GM12878 (cell line): ENCODE results near the gene TMEM223. TPM values are rescaled to one million over a fixed set of nuclear protein-coding genes. Genes with fewer than 3 reads are reported as not detected.
A peak's percentile ranks its signal among the peaks of the same experiment; 100 is the strongest.

Source experiments
- ATF7 ChIP-seq: fragments of 450-650 bp; IDR thresholded peaks from 2 replicates; pipeline ENCODE4 v1.6.1; 2016; ENCODE audit warnings: low read depth, mild to moderate bottlenecking
- BHLHE40 ChIP-seq, 2 experiments: fragments of 450-650 bp in 1 of 2; IDR thresholded peaks; 2 replicates each; pipeline ENCODE4 v1.6.1; 2011 to 2017; ENCODE audit warnings: low read depth in 2 of 2, borderline replicate concordance in 1 of 2, improper control_type of control experiment in 1 of 2, low read length in 1 of 2, mild to moderate bottlenecking in 1 of 2
- CHD4 ChIP-seq: fragments of 200-600 bp; sonication (generic); IDR thresholded peaks from 2 replicates; pipeline ENCODE4 v1.6.1; 2016; ENCODE audit warnings: mild to moderate bottlenecking
- HCFC1 ChIP-seq: fragments of 150-350 bp; IDR thresholded peaks from 2 replicates; pipeline ENCODE4 v1.6.1; 2014; ENCODE audit warnings: low read length
- HDGF ChIP-seq: fragments of 450-650 bp; IDR thresholded peaks from 2 replicates; pipeline ENCODE4 v1.6.1; 2016; ENCODE audit warnings: antibody characterized with exemption
- NFXL1 ChIP-seq: fragments of 450-650 bp; IDR thresholded peaks from 2 replicates; pipeline ENCODE4 v1.6.1; 2017; ENCODE audit warnings: antibody characterized with exemption, mild to moderate bottlenecking, borderline replicate concordance
- NFYA ChIP-seq: IDR thresholded peaks from 2 replicates; pipeline ENCODE4 v1.6.1; 2011; ENCODE audit warnings: low read depth, mild to moderate bottlenecking, low read length, improper control_type of control experiment, borderline replicate concordance
- NR2F1 ChIP-seq: fragments of 450-650 bp; conservative IDR thresholded peaks from 2 replicates; pipeline ENCODE4 v1.6.1; 2017; ENCODE audit warnings: mild to moderate bottlenecking
- RAD21 ChIP-seq: IDR thresholded peaks from 2 replicates; pipeline ENCODE4 v1.6.1; 2011; ENCODE audit warnings: mild to moderate bottlenecking, low read depth, low read length, moderate library complexity; ENCODE audit not compliant: insufficient read depth
- RAD51 ChIP-seq: fragments of 450-650 bp; IDR thresholded peaks from 2 replicates; pipeline ENCODE4 v1.6.1; 2016; ENCODE audit warnings: moderate library complexity, mild to moderate bottlenecking, inconsistent platforms
- RELA ChIP-seq: fragments of 450-650 bp; IDR thresholded peaks from 2 replicates; pipeline ENCODE4 v1.8.0; 2014; ENCODE audit warnings: borderline replicate concordance; ENCODE audit not compliant: partially characterized antibody
- SIN3A ChIP-seq: IDR thresholded peaks from 2 replicates; pipeline ENCODE4 v1.6.1; 2012; ENCODE audit warnings: low read depth, low read length, improper control_type of control experiment
- STAT1 ChIP-seq: fragments of 450-650 bp; conservative IDR thresholded peaks from 2 replicates; pipeline ENCODE4 v1.6.1; 2014; ENCODE audit warnings: antibody characterized with exemption, mild to moderate bottlenecking
- SUZ12 ChIP-seq: fragments of 200-600 bp; sonication (generic); IDR thresholded peaks from one replicate; pipeline ENCODE4 v1.6.1; 2018; ENCODE audit warnings: antibody characterized with exemption, mild to moderate bottlenecking; ENCODE audit not compliant: unreplicated experiment
- polyA plus RNA-seq, 11 experiments: library from polyadenylated mRNA; depleted of rRNA in 4 of 11; unstranded in 6 of 11; stranded (reverse) in 5 of 11; fragments of >200 nt; fragmentation: Nextera tagmentation in 4 of 11; fragmentation: Illumina TruSeq in 1 of 11; extraction: Ambion mirVana in 4 of 11; extraction: Trizol in 1 of 11; gene quantifications; 1 replicate in 1 of 11; 2 replicates in 10 of 11; pipeline versions ENCODE4 v1.2.1 to v1.2.3, GENCODE V29; 2011 to 2016; ENCODE audit warnings: inconsistent platforms in 2 of 11, missing spikeins in 2 of 11, low read depth in 1 of 11
- total RNA-seq, 4 experiments: library from RNA; depleted of rRNA in 3 of 4; stranded (reverse); fragments of >200 nt in 3 of 4; fragmentation: Illumina TruSeq in 1 of 4; extraction: Trizol in 1 of 4; gene quantifications; 2 replicates each; pipeline versions ENCODE4 v1.2.1 to v1.2.3, GENCODE V29; 2013 to 2021
- TF ChIP-seq, protein P1 (sequence below): IDR thresholded peaks from 2 replicates; pipeline ENCODE4 v1.6.1; 2011; ENCODE audit warnings: borderline replicate concordance, low read depth, mild to moderate bottlenecking, moderate library complexity, mixed read lengths, low read length; ENCODE audit not compliant: insufficient read depth; ENCODE audit errors: extremely low read length
- TF ChIP-seq, protein P2 (sequence below): fragments of 450-650 bp; formaldehyde crosslinking; IDR thresholded peaks from 2 replicates; pipeline ENCODE4 v1.5.0; 2022; ENCODE audit warnings: mild to moderate bottlenecking, missing genetic modification characterization
- TF ChIP-seq, protein P3 (sequence below): fragments of 450-650 bp; IDR thresholded peaks from 2 replicates; pipeline ENCODE4 v1.6.1; 2014; ENCODE audit warnings: mild to moderate bottlenecking
- TF ChIP-seq, protein P4 (sequence below): IDR thresholded peaks from 2 replicates; pipeline ENCODE4 v1.6.1; 2012; ENCODE audit warnings: low read depth, low read length, improper control_type of control experiment
- TF ChIP-seq, protein P5 (sequence below): fragments of 450-650 bp; IDR thresholded peaks from 2 replicates; pipeline ENCODE4 v1.6.1; 2016; ENCODE audit warnings: mild to moderate bottlenecking
- TF ChIP-seq, protein P6 (sequence below): fragments of 450-650 bp; IDR thresholded peaks from 2 replicates; pipeline ENCODE4 v1.6.1; 2017; ENCODE audit warnings: low read depth, mild to moderate bottlenecking, moderate library complexity

TMEM223 gene
- total and polyA plus RNA-seq, 10 of the 15 experiments (the other 5 are each of a cell fraction or from before 2014, with no cell fraction given): 5.3 to 33.2 (median 14.0) TPM

DNA sequence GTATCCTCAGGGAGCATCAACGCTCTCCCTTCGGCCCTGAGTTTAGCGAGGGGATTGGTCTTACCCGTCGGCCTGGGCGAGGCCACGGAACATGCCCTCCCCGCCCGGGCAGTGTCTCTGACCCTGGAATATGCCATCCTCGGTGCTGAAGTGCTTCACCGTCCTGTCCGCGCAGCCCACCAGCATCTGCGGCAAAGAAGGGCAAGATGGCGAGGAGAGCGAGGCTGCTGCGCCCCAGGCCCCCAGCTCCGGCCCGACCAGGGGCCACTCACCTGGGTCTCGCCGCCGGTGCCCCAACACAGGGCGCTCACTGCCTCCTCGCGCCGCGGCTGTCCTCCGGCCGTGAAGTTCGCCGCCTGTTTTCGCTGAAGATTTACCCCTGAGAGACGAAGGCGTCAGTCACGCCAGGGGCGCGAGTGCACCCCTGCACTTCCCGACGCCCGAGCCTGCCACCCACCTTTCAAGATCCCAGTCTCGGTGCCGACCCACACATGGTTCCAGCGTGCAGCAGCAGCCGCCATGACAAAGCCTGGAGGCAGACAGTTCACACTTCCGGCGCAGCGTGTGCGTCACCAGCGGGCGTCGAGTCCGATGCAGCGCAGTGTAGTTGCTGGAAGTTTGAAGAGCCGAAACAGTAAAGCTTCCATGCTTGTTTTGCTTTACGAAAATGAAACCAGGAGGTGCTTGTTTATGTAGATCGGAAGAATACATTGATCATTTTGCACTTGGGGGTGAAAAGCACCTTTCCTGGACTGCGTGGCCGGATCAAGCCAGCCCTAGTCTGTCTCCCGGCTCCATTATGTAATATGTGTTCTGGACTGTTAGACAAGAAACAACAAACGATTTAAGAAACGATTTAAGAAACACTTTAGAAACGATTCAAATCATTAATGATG, 47.5 kb upstream of the TMEM223 start, which contains the start of gene WDR74 (continued):
- peak; percentile 54 to 57 for TF ChIP-seq BHLHE40 (IDR thresholded peaks at IDR 0.05; ENCODE audit: borderline replicate concordance in 1 of 2, low read depth in 2 of 2, low read length in 1 of 2)
- TF ChIP-seq, protein P1, sequence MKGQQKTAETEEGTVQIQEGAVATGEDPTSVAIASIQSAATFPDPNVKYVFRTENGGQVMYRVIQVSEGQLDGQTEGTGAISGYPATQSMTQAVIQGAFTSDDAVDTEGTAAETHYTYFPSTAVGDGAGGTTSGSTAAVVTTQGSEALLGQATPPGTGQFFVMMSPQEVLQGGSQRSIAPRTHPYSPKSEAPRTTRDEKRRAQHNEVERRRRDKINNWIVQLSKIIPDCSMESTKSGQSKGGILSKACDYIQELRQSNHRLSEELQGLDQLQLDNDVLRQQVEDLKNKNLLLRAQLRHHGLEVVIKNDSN: no peak
- TF ChIP-seq SIN3A: peak; percentile 99
- TF ChIP-seq, protein P2, sequence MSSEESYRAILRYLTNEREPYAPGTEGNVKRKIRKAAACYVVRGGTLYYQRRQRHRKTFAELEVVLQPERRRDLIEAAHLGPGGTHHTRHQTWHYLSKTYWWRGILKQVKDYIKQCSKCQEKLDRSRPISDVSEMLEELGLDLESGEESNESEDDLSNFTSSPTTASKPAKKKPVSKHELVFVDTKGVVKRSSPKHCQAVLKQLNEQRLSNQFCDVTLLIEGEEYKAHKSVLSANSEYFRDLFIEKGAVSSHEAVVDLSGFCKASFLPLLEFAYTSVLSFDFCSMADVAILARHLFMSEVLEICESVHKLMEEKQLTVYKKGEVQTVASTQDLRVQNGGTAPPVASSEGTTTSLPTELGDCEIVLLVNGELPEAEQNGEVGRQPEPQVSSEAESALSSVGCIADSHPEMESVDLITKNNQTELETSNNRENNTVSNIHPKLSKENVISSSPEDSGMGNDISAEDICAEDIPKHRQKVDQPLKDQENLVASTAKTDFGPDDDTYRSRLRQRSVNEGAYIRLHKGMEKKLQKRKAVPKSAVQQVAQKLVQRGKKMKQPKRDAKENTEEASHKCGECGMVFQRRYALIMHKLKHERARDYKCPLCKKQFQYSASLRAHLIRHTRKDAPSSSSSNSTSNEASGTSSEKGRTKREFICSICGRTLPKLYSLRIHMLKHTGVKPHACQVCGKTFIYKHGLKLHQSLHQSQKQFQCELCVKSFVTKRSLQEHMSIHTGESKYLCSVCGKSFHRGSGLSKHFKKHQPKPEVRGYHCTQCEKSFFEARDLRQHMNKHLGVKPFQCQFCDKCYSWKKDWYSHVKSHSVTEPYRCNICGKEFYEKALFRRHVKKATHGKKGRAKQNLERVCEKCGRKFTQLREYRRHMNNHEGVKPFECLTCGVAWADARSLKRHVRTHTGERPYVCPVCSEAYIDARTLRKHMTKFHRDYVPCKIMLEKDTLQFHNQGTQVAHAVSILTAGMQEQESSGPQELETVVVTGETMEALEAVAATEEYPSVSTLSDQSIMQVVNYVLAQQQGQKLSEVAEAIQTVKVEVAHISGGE (CRISPR knock-in tag): no peak
- TF ChIP-seq STAT1: 0 out of 2 replicates have a peak, but pooled peaks have one; percentile 25
- no peak for TF ChIP-seq NFYA
- TF ChIP-seq NFXL1: no peak
- TF ChIP-seq RAD21: no peak
- TF ChIP-seq NR2F1: no peak
- peak; percentile 65 for TF ChIP-seq ATF7
- TF ChIP-seq SUZ12: no peak
- no peak for TF ChIP-seq CHD4
- peak; percentile 32 for TF ChIP-seq RELA
- TF ChIP-seq, protein P3, sequence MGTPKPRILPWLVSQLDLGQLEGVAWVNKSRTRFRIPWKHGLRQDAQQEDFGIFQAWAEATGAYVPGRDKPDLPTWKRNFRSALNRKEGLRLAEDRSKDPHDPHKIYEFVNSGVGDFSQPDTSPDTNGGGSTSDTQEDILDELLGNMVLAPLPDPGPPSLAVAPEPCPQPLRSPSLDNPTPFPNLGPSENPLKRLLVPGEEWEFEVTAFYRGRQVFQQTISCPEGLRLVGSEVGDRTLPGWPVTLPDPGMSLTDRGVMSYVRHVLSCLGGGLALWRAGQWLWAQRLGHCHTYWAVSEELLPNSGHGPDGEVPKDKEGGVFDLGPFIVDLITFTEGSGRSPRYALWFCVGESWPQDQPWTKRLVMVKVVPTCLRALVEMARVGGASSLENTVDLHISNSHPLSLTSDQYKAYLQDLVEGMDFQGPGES: no peak
- peak; percentile 85; the same call in 1 of the 2 replicates for TF ChIP-seq HDGF
- peak; percentile 26; the same call in 1 of the 2 replicates for TF ChIP-seq RAD51
- TF ChIP-seq, protein P4, sequence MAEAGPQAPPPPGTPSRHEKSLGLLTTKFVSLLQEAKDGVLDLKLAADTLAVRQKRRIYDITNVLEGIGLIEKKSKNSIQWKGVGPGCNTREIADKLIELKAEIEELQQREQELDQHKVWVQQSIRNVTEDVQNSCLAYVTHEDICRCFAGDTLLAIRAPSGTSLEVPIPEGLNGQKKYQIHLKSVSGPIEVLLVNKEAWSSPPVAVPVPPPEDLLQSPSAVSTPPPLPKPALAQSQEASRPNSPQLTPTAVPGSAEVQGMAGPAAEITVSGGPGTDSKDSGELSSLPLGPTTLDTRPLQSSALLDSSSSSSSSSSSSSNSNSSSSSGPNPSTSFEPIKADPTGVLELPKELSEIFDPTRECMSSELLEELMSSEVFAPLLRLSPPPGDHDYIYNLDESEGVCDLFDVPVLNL: no peak
- TF ChIP-seq, protein P5, sequence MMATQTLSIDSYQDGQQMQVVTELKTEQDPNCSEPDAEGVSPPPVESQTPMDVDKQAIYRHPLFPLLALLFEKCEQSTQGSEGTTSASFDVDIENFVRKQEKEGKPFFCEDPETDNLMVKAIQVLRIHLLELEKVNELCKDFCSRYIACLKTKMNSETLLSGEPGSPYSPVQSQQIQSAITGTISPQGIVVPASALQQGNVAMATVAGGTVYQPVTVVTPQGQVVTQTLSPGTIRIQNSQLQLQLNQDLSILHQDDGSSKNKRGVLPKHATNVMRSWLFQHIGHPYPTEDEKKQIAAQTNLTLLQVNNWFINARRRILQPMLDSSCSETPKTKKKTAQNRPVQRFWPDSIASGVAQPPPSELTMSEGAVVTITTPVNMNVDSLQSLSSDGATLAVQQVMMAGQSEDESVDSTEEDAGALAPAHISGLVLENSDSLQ: peak; percentile 10; the same call in 1 of the 2 replicates
- TF ChIP-seq, protein P6, sequence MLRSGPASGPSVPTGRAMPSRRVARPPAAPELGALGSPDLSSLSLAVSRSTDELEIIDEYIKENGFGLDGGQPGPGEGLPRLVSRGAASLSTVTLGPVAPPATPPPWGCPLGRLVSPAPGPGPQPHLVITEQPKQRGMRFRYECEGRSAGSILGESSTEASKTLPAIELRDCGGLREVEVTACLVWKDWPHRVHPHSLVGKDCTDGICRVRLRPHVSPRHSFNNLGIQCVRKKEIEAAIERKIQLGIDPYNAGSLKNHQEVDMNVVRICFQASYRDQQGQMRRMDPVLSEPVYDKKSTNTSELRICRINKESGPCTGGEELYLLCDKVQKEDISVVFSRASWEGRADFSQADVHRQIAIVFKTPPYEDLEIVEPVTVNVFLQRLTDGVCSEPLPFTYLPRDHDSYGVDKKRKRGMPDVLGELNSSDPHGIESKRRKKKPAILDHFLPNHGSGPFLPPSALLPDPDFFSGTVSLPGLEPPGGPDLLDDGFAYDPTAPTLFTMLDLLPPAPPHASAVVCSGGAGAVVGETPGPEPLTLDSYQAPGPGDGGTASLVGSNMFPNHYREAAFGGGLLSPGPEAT: peak; percentile 98
- peak; percentile 90 for TF ChIP-seq HCFC1
